ENCODE data around the gene PRTG. TPM values are rescaled to one million over a fixed set of nuclear protein-coding genes. Genes with fewer than 3 reads are reported as not detected.
"Not testable (repeated sequence)": the region's sequence is repeated elsewhere in the genome, so short reads cannot be mapped to it uniquely, and the experiment has no call there.

The PRTG gene
- total RNA-seq, 1 donor from 2014 or later: 0.92 TPM

DNA sequence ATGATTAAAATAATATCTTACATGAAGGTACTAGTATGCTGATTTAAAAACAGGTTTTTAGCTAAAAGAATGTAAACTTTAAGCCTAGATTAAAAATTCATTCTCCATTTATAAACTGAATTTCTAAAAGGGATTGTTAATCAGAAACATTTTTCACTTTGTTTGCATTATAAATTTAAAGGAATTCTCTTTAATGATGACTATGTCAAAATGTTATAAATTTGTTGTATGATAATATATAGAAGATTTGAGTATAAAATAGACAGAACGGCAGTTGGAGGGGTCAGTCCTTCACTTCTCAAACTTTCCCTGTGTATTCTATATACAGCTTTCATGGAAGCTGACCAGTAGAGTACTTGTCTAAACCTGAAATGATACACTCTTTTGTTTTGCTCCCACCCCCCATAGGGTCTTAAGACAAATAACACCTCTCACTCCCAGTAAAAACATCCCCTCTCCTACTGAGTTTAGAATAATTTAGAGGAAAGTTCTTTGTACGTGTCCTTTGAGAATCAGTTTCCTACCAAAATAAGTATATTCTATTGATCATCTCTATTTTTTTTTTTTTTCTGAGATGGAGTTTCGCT, 90.0 kb downstream of the PRTG start:
- intact Hi-C loops (cut with DNase I): loop anchor here (10.0 kb wide), 1 partner anchor 142 kb away; no protein-coding TSS in a partner anchor
- no peak for DNase-seq (ENCODE audit: low spot score)

DNA sequence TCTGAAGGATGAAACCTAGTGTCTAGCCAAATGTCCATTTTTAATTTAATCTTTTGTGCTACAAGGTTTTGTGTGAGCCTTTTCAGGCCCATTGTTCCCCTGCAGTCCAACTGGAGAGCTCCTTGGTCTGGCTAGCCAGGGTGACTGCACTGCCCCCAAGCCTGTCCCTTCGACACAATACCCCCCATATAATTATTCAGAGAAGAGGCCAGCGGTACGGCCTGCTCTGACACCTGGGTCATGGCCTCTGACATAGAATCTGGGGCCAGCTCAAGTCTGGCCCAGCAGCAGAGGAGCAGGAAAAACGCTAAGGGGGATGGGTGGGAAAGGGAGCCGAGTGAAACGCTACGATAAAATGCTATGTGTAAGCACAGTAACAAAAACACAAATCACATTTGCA, 90.6 kb downstream of the PRTG start:
- intact Hi-C loops (cut with DNase I): loop anchor here (10.0 kb wide), 1 partner anchor 142 kb away; no protein-coding TSS in a partner anchor
- no peak for DNase-seq (ENCODE audit: low spot score)

DNA sequence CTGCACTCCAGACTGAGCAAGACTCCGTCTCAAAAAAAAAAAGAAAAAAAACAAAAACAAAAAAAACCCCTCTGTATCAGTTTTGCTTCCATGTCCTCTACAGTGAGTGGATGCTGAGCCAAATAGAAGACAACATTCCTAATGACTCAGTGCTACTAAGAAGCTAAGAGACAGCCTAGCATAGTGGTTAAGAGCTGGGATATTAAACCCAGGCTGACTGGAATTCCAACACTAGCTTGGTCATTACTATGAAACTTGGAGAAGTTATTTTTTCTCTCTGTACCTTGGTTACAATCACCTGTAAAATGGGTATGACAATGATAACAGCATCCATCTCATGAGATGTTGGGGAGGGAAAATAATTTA, 93.9 kb downstream of the PRTG start:
- no peak for DNase-seq (ENCODE audit: low spot score)
- intact Hi-C loops (cut with DNase I): loop anchor here (5.0 kb wide), 3 partner anchors 198 to 403 kb away; no protein-coding TSS in a partner anchor

DNA sequence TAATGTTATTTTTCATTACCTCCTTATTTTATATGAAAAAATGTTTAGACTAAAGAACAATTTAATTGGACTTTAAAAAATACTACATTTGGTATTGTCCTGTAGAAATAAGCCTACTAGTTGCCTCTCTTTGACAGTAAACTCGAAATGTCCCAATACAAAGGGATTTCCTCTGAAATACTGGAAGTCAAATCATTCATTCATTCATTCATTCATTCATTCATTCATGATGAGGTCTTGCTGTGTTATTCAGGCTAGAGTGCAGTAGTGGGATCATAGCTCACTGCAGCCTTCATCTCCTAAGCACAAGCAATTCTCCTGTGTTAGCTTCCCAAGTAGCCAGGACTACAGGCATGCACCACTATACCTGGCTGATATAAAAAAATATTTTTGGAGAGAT, 104.2 kb downstream of the PRTG start:
- DNase-seq (ENCODE audit: low spot score): no peak
- intact Hi-C loops (cut with DNase I): no loop called here

DNA sequence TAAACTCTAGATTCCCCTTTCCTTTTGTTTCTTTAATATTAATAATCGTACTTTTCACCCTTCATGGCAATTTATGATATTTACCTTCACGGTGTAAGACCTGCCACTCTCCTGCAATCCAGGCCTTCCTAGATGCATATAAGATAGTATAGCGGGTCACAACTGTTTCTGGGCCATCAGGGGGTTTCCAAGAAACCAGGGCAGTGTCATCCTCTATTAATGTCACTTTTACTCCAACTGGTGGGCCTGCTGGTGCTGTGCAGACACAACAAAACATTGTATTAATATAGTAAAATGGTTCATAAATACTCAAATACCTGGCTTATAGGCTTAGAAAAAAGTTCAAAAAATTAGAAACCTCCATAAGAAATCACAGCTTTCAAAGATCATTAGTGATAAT, 105.9 kb downstream of the PRTG start:
- intact Hi-C loops (cut with DNase I): no loop called here
- no peak for DNase-seq (ENCODE audit: low spot score)

DNA sequence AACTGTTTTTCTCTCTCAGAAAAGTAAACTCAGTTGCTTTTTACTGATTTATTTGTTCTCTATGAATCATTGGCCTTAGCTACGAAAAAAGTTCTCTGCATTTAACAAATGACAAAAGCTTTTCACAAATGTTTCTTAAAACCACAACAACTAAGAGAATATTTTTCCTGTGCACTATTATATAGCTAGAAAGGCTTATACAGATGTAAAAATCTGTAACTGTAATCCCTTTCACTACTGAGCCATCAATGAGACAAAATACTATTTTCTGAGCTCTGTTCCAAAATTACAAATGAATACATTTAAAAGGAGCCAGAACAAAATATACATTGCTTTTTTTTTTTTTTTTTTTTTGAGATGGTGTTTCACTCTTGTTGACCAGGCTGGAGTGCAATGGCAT, 109.2 kb downstream of the PRTG start:
- intact Hi-C loops (cut with DNase I): no loop called here
- DNase-seq (ENCODE audit: low spot score): no peak

DNA sequence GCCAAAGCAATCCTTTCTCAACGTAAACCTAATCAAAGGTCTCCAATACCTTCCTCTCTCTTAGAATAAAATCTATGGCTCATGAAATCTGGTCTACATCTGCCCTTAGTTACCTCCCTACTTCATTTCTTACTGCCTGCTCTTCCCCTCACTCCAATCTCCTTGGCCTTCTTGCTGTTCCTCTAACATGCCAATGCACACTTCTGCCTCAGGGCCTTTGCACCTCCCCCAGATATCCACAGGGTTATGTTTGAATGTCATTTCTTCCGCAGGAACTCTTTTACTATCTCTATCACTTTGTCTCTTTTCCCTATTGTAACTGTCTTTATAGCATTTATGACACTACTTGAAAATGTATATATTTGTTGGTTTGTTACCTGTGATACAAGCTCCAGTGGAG, 110.5 kb downstream of the PRTG start:
- no peak for DNase-seq (ENCODE audit: low spot score)
- intact Hi-C loops (cut with DNase I): no loop called here

DNA sequence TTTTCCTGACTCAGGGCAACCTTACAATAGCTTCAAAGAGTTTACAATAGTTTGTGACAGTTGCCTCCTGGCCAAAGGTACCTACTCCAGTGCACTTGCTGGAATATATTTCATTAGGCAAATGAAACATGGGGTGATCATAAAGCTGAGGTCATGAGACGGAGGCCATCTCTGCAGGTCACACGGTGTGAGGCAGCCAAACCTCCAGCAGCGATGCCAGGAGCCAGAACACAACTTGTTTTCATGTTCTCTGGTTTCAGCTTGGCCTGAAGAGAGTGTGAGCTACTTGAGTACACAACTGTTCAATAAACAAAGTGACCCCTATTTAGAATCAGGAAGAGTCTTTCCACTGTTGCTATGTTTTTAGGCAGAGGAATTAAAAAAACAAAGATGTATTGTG, 112.1 kb downstream of the PRTG start:
- intact Hi-C loops (cut with DNase I): no loop called here
- no peak for DNase-seq (ENCODE audit: low spot score)

DNA sequence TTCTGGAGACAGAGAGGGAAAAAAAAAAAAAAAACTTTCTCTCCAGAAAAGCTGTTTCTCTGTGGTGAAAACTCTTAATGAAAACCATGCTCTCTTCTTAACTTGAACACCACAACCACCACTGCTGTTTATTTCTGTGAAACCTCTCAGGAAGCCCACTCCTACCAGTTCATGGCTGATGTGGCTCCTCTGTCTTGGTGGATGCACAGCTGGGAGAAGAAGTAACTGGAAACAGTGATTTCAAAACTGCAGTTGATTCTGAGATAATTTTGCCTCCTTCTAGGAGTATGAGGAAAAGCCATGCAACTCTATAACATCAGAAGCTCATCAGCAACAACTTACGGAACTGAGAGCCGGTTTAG, 114.6 kb downstream of the PRTG start:
- intact Hi-C loops (cut with DNase I): no loop called here
- no peak for DNase-seq (ENCODE audit: low spot score)

DNA sequence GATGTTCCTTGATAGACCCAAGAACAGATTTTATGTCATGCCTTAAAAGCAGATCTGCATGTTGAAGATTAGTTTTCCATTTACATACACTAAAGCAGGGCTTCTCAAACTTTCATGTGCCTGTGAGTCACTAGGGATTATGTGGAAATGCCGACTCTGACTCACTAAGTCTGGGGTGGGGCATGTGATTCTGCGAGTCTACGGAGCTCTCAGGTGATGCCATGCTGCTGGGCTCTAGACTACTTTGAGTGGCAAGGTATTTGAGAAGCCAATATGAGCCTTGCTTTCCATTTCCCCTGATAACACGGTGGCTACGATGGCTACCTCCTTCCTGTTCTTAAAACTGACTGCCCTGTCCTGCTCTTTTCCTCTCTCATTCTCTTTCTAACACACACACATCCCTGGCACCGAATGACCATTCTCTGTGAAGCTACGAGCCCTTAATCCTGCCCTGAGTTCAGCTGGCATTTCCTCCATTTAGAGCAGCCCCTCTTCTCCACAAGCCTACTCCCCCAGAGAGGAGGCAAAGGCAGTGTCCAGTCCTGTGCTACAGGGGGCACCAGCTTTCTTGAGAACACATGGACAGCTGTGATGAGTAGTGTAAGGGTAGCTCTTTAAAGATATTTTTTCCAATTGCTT, 115.1 kb downstream of the PRTG start:
- no peak for DNase-seq (ENCODE audit: low spot score)
- intact Hi-C loops (cut with DNase I): no loop called here

DNA sequence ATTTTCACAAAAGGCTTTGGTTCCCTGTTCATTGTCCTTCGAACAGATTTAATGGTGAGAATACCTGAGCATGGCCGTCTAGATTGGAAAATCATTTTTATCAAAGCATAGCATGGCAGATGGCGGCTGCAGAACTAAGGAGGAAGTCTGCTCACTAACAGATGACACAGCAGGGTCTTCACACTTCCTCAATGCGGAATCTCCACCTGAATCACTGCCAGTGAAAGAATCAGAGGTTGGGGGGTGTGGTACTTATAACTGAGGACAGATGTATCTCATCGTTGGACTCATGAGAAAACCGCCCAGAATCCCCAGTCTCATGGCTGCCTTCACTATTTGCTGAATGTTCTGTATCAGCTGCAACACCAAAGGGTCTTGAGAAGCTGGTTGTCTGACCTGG, 123.2 kb downstream of the PRTG start:
- intact Hi-C loops (cut with DNase I): no loop called here
- no peak for DNase-seq (ENCODE audit: low spot score)

DNA sequence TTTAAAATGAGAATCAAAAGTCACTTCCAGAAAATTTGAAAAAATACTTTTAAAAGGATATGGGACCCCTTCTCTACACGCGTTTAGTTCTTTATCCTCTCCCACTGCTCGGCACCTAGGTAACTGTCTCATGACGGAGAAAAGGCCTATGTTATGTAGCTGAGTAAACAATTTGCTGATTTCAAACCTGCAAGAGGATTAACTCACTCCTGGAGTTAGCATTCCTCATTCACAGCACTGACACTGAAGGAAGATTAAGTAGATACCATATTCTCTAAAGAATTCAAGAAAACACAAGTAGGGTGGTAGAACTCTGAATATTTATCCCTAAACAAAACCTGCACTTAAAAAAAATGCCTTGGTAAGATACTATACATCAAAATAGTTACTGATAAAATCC, 124.6 kb downstream of the PRTG start:
- intact Hi-C loops (cut with DNase I): no loop called here

DNA sequence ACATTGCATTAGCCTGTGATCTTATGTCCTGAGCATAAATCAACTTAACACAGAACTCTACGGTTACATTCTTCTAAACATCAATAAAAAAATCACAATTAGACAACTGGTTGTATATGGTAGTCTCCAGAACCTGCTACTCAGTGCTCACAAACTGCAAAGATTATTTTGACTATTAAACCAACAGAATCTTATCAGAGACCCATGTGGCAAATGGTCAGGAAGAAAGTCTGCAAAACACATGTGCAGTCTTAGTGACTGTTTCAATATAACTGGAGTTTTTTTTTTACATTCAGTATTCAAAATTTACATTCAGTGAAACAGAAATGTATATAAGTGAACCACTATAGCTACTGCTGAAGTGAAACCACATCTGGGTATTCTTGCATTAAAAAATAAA, 127.5 kb downstream of the PRTG start:
- intact Hi-C loops (cut with DNase I): no loop called here

More for the DNA sequence above, 124.6 kb downstream of the PRTG start:
- no peak for DNase-seq (ENCODE audit: low spot score)

DNA sequence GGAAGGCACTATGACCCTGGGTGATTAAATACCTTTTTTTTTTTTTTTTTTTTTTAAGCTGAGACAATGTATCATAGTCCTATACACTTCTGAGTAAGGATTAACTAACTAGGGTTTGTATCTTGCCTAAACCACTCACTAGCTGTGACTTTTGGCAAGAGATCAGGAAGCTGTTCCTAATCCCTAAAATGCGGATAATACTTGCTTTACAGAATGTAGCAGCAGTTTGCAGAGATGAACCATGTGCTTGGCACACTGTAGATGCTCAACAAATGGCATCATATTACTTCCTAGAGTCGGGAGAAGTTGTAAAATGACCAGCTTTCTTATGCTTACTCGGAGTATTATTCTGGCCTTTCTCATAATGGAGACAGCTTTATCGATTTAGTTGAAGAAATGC, 129.2 kb downstream of the PRTG start:
- no peak for DNase-seq (ENCODE audit: low spot score)
- intact Hi-C loops (cut with DNase I): no loop called here

More for the DNA sequence above, 127.5 kb downstream of the PRTG start:
- DNase-seq (ENCODE audit: low spot score): no peak

DNA sequence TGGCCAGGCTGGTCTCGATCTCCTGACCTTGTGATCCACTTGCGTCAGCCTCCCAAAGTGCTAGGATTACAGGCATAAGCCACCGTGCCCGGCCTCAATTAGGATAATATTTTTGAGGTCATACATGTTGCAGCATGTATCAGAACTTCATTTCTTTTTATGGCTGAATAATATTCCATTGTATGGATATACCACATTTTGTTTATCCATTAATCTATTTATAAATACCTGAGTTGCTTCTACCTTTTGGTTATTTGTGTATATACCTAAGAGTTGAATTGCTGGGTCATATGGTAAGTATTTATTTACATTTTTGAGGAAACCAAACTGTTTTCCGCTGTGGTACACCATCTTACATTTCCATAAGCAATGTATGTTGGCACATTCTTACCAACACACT, 136.7 kb downstream of the PRTG start:
- intact Hi-C loops (cut with DNase I): no loop called here
- no peak for DNase-seq (ENCODE audit: low spot score)

DNA sequence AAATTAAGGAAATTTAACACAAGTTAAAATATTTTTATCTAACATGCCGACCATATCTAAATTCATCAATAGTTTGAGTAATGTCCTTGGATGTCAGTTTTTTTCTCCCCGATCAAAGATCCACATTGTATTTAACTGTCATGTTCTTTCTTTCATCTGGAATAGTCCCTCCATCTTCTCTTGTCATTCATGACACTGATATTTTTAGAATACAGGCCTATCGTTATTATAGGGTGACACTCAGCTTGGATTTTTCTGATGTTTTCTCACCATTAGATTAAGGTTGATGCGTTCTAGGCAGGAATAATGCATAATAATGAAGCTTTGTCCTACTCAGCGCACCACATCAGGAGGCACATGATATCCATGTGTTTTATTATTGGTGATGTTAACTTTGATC, 141.6 kb downstream of the PRTG start:
- intact Hi-C loops (cut with DNase I): no loop called here

DNA sequence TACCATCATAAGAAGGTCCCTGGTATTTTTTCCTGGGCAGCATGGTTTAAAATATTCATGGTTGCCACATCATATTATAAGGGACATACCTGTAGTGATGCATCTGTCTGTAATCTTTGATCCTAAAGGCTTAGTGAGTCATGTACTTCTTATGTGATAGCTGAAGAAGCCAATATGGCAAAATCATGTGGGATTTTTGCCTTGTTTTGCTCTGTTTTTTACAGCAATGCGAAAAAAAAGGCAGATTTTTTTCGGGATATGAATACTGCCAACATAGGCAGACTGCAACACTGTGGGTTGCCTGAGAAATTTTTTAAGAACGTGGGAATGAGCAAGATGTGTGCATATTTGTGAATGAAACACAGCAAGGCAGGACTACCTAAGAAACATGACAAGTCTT, 143.5 kb downstream of the PRTG start:
- no peak for DNase-seq (ENCODE audit: low spot score)
- intact Hi-C loops (cut with DNase I): no loop called here

More for the DNA sequence above, 141.6 kb downstream of the PRTG start:
- no peak for DNase-seq (ENCODE audit: low spot score)

DNA sequence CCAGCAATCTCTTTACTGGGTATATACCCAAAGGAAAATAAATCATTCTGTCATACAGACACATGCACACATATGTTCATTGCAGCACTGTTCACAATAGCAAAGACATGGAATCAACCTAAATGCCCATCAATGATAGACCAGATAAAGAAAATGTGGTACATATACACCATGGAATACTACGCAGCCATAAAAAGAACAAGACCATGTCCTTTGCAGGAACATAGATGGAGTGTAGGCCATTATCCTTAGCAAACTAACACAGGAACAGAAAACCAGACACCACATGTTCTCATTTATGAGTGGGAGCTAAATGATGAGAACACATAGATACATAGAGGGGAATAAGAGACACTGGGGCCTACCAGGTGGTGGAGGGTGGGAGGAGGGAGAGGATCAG, 149.9 kb downstream of the PRTG start:
- DNase-seq (ENCODE audit: low spot score); intact Hi-C loops (cut with DNase I): not testable (repeated sequence)

DNA sequence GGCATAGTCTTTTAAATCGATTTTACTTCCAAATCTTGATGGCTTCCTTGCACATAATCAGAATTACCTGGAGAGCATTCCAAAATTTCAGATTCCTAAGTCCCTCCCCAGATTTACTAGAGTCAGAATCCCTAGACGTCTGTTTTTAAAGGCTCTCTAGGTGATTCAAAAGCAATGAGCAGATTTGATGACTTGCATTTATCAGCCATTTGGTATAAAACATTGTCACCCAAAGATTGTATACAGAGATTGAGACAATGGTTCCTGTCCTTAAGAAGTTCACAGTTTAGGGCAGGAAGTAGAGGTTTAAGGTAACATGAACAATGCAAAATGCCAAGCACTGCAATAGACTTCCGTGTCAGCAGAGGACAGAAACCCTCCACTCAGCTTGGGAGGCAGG, 152.2 kb downstream of the PRTG start:
- no peak for DNase-seq (ENCODE audit: low spot score)
- intact Hi-C loops (cut with DNase I): no loop called here

DNA sequence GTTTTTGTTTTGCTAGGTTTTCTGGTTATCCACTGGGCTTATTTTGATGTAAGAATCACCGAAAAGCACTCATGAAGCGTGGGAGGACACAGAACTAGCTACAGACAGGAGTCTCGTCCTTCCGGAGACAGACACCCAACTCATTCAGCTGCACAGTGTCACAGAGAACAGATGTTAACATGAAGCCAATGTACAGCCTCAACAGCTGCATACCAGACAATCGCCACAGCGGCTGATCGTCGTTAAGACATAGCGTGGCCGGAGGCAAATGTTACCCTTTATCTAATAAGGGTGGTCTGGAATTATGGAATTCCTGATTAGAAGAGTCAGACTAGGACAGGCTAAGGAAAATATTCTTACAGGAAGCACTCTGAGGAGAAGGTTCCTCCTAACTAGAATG, 153.7 kb downstream of the PRTG start:
- no peak for DNase-seq (ENCODE audit: low spot score)
- intact Hi-C loops (cut with DNase I): no loop called here

DNA sequence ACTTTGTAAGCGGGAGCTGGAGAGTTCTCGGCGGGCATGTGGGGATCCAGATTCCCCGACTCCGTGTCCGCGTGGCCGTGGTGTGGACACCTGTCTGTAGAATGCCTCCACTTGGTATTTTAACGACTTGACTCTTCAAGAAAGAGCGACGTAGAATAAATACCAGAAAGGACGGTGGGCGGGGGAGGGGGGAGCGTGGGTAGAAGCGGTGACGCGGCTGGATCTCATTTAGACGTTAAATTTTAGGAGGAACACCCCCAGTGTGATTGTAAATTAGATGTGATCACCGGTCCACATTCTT, 154.2 kb downstream of the PRTG start:
- intact Hi-C loops (cut with DNase I): no loop called here
- DNase-seq (ENCODE audit: low spot score): no peak
